ENCODE measurements around the gene CDK5.

GRCh38 chr7:151023232-151023631 is 34.5 kb downstream of the CDK5 start:
- TF ChIP-seq SIN3A (IDR thresholded peaks at IDR 0.05; ENCODE audit: borderline replicate concordance, insufficient read depth, low read length) (no peak), REST (IDR thresholded peaks at IDR 0.05; ENCODE audit: insufficient read depth in 1 of 2, low read depth in 2 of 2, low read length in 2 of 2) (no peak), POLR2AphosphoS5 (IDR thresholded peaks at IDR 0.05; ENCODE audit: low read depth, low read length) (no peak), TAF1 (IDR thresholded peaks at IDR 0.05; ENCODE audit: borderline replicate concordance, insufficient read depth, low read length) (no peak), FOXP2 (optimal IDR thresholded peaks at IDR 0.05; ENCODE audit: borderline replicate concordance, extremely low read depth, extremely low read length, insufficient read depth) (no peak)
